GM19099 (cell line): ENCODE data around the gene DNAH7.

ENCODE experiments used
- POLR2A ChIP-seq: IDR thresholded peaks from 3 replicates; pipeline ENCODE4 v1.6.1; 2011; ENCODE audit warnings: low read depth; ENCODE audit not compliant: insufficient read length; ENCODE audit errors: extremely low read depth

Gene DNAH7

GRCh38 chr2:195864316-195864715, 204.3 kb downstream of the DNAH7 start:
- TF ChIP-seq POLR2A = no peak

GRCh38 chr2:195863564-195863963, 205.1 kb downstream of the DNAH7 start:
- no peak for TF ChIP-seq POLR2A

- no peak for TF ChIP-seq POLR2A
These were observed 205.5 kb downstream of the DNAH7 start for GRCh38 chr2:195863121-195863520.

- no peak for TF ChIP-seq POLR2A
These were observed 206.8 kb downstream of the DNAH7 start for GRCh38 chr2:195861821-195862220.

- no peak for TF ChIP-seq POLR2A
These were observed 209.1 kb downstream of the DNAH7 start for GRCh38 chr2:195859513-195859912.

- TF ChIP-seq POLR2A = no peak
These were observed 211.5 kb downstream of the DNAH7 start for GRCh38 chr2:195857132-195857531.

GRCh38 chr2:195850764-195851163, 217.9 kb downstream of the DNAH7 start:
- no peak for TF ChIP-seq POLR2A

- no peak for TF ChIP-seq POLR2A
These were observed 220.3 kb downstream of the DNAH7 start for GRCh38 chr2:195848119-195848899.

- no peak for TF ChIP-seq POLR2A
These were observed 225.7 kb downstream of the DNAH7 start for GRCh38 chr2:195842932-195843331.

GRCh38 chr2:195838002-195838401, 230.6 kb downstream of the DNAH7 start:
- TF ChIP-seq POLR2A = no peak

- no peak for TF ChIP-seq POLR2A
These were observed 232.6 kb downstream of the DNAH7 start for GRCh38 chr2:195836002-195836401.

GRCh38 chr2:195834836-195835235, 233.8 kb downstream of the DNAH7 start:
- TF ChIP-seq POLR2A = no peak

GRCh38 chr2:195830968-195831950, 237.4 kb downstream of the DNAH7 start:
- TF ChIP-seq POLR2A = no peak

- no peak for TF ChIP-seq POLR2A
These were observed 244.2 kb downstream of the DNAH7 start for GRCh38 chr2:195824478-195824877.

- TF ChIP-seq POLR2A = no peak
These were observed 245.4 kb downstream of the DNAH7 start for GRCh38 chr2:195823206-195823605.

- TF ChIP-seq POLR2A = no peak
These were observed 247.1 kb downstream of the DNAH7 start for GRCh38 chr2:195821566-195821932.

- no peak for TF ChIP-seq POLR2A
These were observed 247.6 kb downstream of the DNAH7 start for GRCh38 chr2:195820867-195821565.
